ENCODE measurements around the gene CD3E. TPM values are rescaled to one million over a fixed set of nuclear protein-coding genes. Genes with fewer than 3 reads are reported as not detected.

Gene CD3E
- total and polyA plus RNA-seq, 2 donors (not counting 3 experiments of a cell fraction or from before 2014, with no cell fraction given) = not detected

- intact Hi-C loops (cut with micrococcal nuclease) (no loop called here), dilution Hi-C loops (cut with MboI; ENCODE audit: extremely low pct_ligation_motif_present, low sequenced_read_pairs) (no loop called here)
- no peak overlapping the region for H3K4me3 ChIP-seq (replicated peaks in 1 of 3; ENCODE audit: insufficient read depth in 1 of 3, low read depth in 1 of 3, low read length in 3 of 3)
- no peaks in the 10 kb centered on the region for H4K20me1 ChIP-seq (replicated peaks; ENCODE audit: control insufficient read depth, extremely low read depth, insufficient read depth, low read length)
- H3K4me2 ChIP-seq (ENCODE audit: insufficient read depth, low read length) = no peak overlapping the region
- POLR2A ChIA-PET = no interaction called here
- FAIRE-seq = no peak
- no peak overlapping the region for H2AFZ ChIP-seq (ENCODE audit: low read depth, low read length)
- BruUV-seq (replicated peaks) = no TSS peak
- H3K4me1 ChIP-seq (ENCODE audit: control insufficient read depth, extremely low read depth, insufficient read depth, low read length) = peaks cover 39% of the 10 kb centered on the region
- H3K27me3 ChIP-seq (ENCODE audit: control insufficient read depth in 2 of 2, insufficient read depth in 2 of 2, low read length in 2 of 2) = no peaks in the 10 kb centered on the region
- CTCF ChIA-PET = interaction anchor here (1.0 to 8.6 kb wide), 2 partner anchors 35 to 61 kb away, joined by 3 to 104 read pairs; no protein-coding TSS in a partner anchor
- no peak overlapping the region for H3K27ac ChIP-seq (ENCODE audit: insufficient read depth, low read depth, low read length)
- peaks cover 0 to 2% of the 10 kb centered on the region in 2 experiments for H3K36me3 ChIP-seq (ENCODE audit: control insufficient read depth in 2 of 2, extremely low read depth in 1 of 2, insufficient read depth in 2 of 2, low read length in 2 of 2)
- DNase-seq (ENCODE audit: low read depth, low spot score) = no peak
- TF ChIP-seq EZH2 (IDR thresholded peaks at IDR 0.05; ENCODE audit: borderline replicate concordance, low read depth, low read length, severe bottlenecking) = no peak
- TF ChIP-seq JUN (IDR thresholded peaks at IDR 0.05; ENCODE audit: borderline replicate concordance, insufficient read depth, insufficient read length, low read depth) = no peak
- TF ChIP-seq MYC (IDR thresholded peaks at IDR 0.05; ENCODE audit: low read depth, low read length) = no peak
- TF ChIP-seq POLR2AphosphoS5 (IDR thresholded peaks at IDR 0.05; ENCODE audit: insufficient read depth, low read depth, low read length) = no peak
- TF ChIP-seq FOS (IDR thresholded peaks at IDR 0.05; ENCODE audit: borderline replicate concordance, insufficient read depth, low read length) = no peak
- TF ChIP-seq, protein P1, sequence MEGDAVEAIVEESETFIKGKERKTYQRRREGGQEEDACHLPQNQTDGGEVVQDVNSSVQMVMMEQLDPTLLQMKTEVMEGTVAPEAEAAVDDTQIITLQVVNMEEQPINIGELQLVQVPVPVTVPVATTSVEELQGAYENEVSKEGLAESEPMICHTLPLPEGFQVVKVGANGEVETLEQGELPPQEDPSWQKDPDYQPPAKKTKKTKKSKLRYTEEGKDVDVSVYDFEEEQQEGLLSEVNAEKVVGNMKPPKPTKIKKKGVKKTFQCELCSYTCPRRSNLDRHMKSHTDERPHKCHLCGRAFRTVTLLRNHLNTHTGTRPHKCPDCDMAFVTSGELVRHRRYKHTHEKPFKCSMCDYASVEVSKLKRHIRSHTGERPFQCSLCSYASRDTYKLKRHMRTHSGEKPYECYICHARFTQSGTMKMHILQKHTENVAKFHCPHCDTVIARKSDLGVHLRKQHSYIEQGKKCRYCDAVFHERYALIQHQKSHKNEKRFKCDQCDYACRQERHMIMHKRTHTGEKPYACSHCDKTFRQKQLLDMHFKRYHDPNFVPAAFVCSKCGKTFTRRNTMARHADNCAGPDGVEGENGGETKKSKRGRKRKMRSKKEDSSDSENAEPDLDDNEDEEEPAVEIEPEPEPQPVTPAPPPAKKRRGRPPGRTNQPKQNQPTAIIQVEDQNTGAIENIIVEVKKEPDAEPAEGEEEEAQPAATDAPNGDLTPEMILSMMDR (IDR thresholded peaks at IDR 0.05; ENCODE audit: extremely low read depth in 1 of 2, insufficient read depth in 1 of 2, low read depth in 1 of 2, low read length in 2 of 2) = no peak
- TF ChIP-seq GATA2 (IDR thresholded peaks at IDR 0.05; ENCODE audit: insufficient read depth, insufficient read length, low read depth, low read length) = no peak
- no peak for TF ChIP-seq POLR2A (IDR thresholded peaks at IDR 0.05; ENCODE audit: low read depth, low read length)
- no peak for TF ChIP-seq MAX (IDR thresholded peaks at IDR 0.05; ENCODE audit: insufficient read depth, insufficient read length)
- H3K9me3 ChIP-seq (replicated peaks; ENCODE audit: control insufficient read depth, insufficient read depth, low read length) = no peaks in the 10 kb centered on the region
- no peak overlapping the region for H3K9ac ChIP-seq (replicated peaks; ENCODE audit: extremely low read depth, insufficient read depth, low read length)
- H3K79me2 ChIP-seq (ENCODE audit: control insufficient read depth, insufficient read depth, low read length) = no peaks in the 10 kb centered on the region
- no peaks in the 10 kb centered on the region for H3K9me1 ChIP-seq (replicated peaks; ENCODE audit: control insufficient read depth, extremely low read depth, insufficient read depth, low read length)
Measured at GRCh38 chr11:118260353-118260752, 44.2 kb upstream of the CD3E start.
